Gastrocnemius medialis (tissue), 4 donors: ENCODE data around the gene DAZAP2.
"Not testable (repeated sequence)": the region's sequence is repeated elsewhere in the genome, so short reads cannot be mapped to it uniquely, and the experiment has no call there.

Source experiments
- POLR2A ChIP-seq, 2 donors: fragments of 450-650 bp; IDR thresholded peaks; one replicate each; pipeline ENCODE4 v1.6.1; 2017; ENCODE audit warnings: antibody characterized with exemption in 2 of 2, mild to moderate bottlenecking in 2 of 2, moderate library complexity in 2 of 2
- TF ChIP-seq, protein P1 (sequence below), 5 experiments: fragments of 450-650 bp in 3 of 5; fragments of 200-600 bp in 2 of 5; sonication (generic) in 2 of 5; IDR thresholded peaks in 4 of 5; conservative IDR thresholded peaks in 1 of 5; 1 replicate in 4 of 5; 2 replicates in 1 of 5; pipeline ENCODE4 v1.5.1; 2016 to 2019; ENCODE audit warnings: antibody characterized with exemption in 5 of 5, mild to moderate bottlenecking in 3 of 5, moderate library complexity in 3 of 5

DNA sequence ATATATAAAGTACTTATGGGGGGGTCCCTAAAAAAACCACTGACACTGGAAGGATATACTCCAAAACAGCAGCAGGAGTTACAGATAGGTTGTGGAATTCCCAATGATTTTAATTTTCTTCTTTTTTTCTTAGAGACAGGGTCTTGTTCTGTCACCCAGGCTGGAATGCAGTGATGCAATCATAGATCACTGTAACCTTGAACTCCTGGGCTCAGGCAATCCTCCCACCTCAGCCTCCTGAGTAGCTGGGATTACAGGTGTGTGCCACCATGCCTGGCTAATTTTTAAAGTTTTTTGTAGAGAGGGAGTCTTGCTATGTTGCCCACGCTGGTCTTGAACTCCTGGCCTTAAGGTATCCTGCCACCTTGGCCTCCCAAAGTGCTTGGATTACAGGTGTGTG is 21.0 kb downstream of the DAZAP2 start:
- TF ChIP-seq, protein P1, sequence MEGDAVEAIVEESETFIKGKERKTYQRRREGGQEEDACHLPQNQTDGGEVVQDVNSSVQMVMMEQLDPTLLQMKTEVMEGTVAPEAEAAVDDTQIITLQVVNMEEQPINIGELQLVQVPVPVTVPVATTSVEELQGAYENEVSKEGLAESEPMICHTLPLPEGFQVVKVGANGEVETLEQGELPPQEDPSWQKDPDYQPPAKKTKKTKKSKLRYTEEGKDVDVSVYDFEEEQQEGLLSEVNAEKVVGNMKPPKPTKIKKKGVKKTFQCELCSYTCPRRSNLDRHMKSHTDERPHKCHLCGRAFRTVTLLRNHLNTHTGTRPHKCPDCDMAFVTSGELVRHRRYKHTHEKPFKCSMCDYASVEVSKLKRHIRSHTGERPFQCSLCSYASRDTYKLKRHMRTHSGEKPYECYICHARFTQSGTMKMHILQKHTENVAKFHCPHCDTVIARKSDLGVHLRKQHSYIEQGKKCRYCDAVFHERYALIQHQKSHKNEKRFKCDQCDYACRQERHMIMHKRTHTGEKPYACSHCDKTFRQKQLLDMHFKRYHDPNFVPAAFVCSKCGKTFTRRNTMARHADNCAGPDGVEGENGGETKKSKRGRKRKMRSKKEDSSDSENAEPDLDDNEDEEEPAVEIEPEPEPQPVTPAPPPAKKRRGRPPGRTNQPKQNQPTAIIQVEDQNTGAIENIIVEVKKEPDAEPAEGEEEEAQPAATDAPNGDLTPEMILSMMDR (IDR thresholded peaks at IDR 0.05 in 4 of 5, conservative IDR thresholded peaks at IDR 0.05 in 1 of 5), result not testable (repeated sequence)
- not testable (repeated sequence) for TF ChIP-seq POLR2A (IDR thresholded peaks at IDR 0.05)
